ENCODE data around the gene STRA8.

STRA8 gene

DNA sequence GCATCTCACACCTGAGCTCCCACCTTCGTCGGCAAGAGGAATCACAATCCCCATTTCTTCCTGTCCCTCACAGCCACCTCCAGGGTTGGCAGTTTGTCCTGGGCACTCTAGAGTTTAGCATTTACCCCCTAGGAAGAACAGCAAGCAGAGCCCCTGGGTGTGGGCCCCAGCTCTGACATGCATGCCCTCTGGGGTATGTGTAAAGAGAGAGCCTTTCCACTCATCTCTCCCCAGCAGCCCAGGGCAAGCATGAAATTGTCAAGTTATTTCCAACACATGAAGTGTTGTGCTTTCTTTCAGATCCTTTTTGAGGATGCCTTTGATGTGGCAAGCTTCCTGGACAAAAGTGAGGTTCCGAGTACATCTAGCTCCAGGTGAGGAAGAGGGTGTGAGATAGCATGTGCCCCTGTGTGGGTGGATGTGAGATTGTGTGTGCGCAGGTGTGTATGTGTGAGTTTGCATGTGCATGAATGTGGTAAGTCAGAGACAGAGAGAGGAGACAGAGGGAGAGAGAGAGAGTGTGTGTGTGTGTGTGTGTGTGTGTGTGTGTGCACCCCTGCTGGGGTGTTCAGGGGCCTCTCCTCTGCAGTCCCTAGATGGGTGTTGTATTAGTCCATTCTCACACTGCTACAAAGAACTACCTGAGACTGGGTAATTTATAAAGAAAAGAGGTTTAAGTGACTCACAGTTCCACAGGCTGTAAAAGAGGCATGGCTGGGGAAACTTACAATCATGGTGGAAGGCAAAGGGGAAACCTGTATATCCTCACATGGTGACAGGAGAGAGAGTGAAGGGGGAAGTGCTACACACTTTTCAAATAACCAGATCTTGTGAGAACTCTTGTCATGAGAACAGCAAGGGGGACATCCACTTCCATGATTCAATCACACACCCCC, 18.1 kb downstream of the STRA8 start:
- no peak overlapping the region for H3K27ac ChIP-seq (ENCODE audit: low read depth, low read length, poor library complexity, severe bottlenecking)
- peaks cover 11% of the 10 kb centered on the region; the same call in 1 of the 2 replicates for H3K27me3 ChIP-seq (ENCODE audit: insufficient read depth, low read length)
- H3F3A ChIP-seq (ENCODE audit: insufficient read depth, low read length), result no peaks in the 10 kb centered on the region
- no peaks in the 10 kb centered on the region for H3K79me2 ChIP-seq (ENCODE audit: insufficient read depth, low read length)
- no peaks in the 10 kb centered on the region for H3K36me3 ChIP-seq (ENCODE audit: insufficient read depth, low read length)
- H3K4me1 ChIP-seq (ENCODE audit: insufficient read depth, low read length, severe bottlenecking), result no peaks in the 10 kb centered on the region
- H2AFZ ChIP-seq (ENCODE audit: low read length), result no peak overlapping the region
- TF ChIP-seq EZH2 (IDR thresholded peaks at IDR 0.05; ENCODE audit: borderline replicate concordance, low read length), result no peak
- TF ChIP-seq, protein P1, sequence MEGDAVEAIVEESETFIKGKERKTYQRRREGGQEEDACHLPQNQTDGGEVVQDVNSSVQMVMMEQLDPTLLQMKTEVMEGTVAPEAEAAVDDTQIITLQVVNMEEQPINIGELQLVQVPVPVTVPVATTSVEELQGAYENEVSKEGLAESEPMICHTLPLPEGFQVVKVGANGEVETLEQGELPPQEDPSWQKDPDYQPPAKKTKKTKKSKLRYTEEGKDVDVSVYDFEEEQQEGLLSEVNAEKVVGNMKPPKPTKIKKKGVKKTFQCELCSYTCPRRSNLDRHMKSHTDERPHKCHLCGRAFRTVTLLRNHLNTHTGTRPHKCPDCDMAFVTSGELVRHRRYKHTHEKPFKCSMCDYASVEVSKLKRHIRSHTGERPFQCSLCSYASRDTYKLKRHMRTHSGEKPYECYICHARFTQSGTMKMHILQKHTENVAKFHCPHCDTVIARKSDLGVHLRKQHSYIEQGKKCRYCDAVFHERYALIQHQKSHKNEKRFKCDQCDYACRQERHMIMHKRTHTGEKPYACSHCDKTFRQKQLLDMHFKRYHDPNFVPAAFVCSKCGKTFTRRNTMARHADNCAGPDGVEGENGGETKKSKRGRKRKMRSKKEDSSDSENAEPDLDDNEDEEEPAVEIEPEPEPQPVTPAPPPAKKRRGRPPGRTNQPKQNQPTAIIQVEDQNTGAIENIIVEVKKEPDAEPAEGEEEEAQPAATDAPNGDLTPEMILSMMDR (IDR thresholded peaks at IDR 0.05; ENCODE audit: low read length), result no peak
- no peaks in the 10 kb centered on the region for H3K9me3 ChIP-seq (ENCODE audit: low read length)
- H3K9me2 ChIP-seq (ENCODE audit: low read depth, low read length), result no peaks in the 10 kb centered on the region
- no peaks in the 10 kb centered on the region for H4K20me1 ChIP-seq (ENCODE audit: insufficient read depth, low read length)
- H3K4me2 ChIP-seq (ENCODE audit: low read length), result no peak overlapping the region
- no peak overlapping the region for H3K9ac ChIP-seq (ENCODE audit: low read length)
- no peak overlapping the region for H3K4me3 ChIP-seq (ENCODE audit: low read depth, low read length, poor library complexity, severe bottlenecking)

DNA sequence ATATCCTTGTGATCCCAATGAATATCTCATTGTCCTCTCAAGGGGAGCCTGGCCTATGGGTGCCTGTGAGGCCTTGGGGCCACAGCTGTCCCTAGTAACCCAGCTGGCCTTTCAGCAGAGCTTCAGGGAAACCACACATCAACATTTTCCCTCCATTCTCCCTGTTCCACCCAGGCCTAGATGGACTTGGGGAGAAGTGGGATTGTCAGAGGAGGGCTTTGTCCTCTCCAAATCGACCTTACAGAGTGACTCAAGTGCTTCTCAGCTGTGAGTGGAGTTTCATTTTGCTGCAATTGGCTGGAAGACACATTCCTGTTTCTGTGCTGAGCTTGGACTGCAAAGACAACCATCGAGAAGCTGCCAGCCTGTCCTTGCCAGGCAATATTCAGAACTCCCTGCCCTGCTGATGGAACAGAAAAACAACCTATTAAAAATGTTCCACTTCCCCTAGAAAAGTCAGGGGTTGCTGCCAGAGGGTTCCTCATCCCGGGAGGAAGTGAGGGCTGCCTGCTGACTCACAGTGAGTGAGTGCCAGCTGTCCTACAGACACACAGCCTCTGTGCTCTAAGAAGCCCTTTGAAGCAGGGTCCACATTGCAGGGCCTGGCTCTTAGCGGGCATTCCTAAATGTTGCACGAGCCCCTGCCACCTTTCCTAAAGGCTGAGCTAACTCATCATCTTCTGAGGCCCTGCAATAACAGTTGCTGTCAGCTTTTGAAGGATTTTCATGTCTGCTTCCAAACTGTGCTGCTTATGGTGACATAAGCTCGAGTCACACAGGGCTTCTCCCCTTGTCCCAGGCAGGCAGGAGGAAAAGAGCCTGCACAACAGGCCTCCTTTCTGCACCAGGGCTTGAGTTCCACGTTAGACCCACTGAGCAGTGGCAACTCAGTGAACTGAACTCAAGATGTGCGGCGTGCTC, 20.5 kb downstream of the STRA8 start:
- no peak overlapping the region for H3K9ac ChIP-seq (ENCODE audit: low read length)
- H3K27me3 ChIP-seq (ENCODE audit: insufficient read depth, low read length), result peaks cover 7% of the 10 kb centered on the region; the same call in 1 of the 2 replicates
- no peaks in the 10 kb centered on the region for H3K36me3 ChIP-seq (ENCODE audit: insufficient read depth, low read length)
- TF ChIP-seq, protein P1 (IDR thresholded peaks at IDR 0.05; ENCODE audit: low read length), result no peak
- no peak for TF ChIP-seq EZH2 (IDR thresholded peaks at IDR 0.05; ENCODE audit: borderline replicate concordance, low read length)
- H3K4me1 ChIP-seq (ENCODE audit: insufficient read depth, low read length, severe bottlenecking), result no peaks in the 10 kb centered on the region
- H3K9me3 ChIP-seq (ENCODE audit: low read length), result no peaks in the 10 kb centered on the region
- H3K9me2 ChIP-seq (ENCODE audit: low read depth, low read length), result no peaks in the 10 kb centered on the region
- H3K4me2 ChIP-seq (ENCODE audit: low read length), result no peak overlapping the region
- no peak overlapping the region for H2AFZ ChIP-seq (ENCODE audit: low read length)
- H3K27ac ChIP-seq (ENCODE audit: low read depth, low read length, poor library complexity, severe bottlenecking), result no peak overlapping the region
- H3K79me2 ChIP-seq (ENCODE audit: insufficient read depth, low read length), result no peaks in the 10 kb centered on the region
- H3K4me3 ChIP-seq (ENCODE audit: low read depth, low read length, poor library complexity, severe bottlenecking), result no peak overlapping the region
- no peaks in the 10 kb centered on the region for H4K20me1 ChIP-seq (ENCODE audit: insufficient read depth, low read length)
- no peaks in the 10 kb centered on the region for H3F3A ChIP-seq (ENCODE audit: insufficient read depth, low read length)

DNA sequence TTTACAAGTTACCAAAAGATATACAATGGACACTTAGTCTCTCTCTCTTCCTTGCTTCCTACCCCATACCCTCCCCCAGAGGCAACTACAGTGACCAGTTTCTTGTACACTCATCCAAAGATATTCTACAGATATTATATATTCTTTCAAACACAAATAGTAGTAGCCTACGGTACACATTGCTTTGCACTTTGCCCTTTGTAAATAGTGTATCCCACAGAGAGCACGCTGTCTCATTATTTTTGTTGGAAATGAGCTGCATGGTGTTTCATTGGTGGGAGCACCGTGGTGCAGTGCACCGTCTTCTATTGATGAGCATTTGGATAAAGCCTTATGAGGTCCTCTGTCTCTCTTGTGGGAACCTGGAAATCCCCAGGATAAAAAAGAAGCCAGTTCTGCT, 24.2 kb downstream of the STRA8 start:
- Histone ChIP-seq H3K36me3 (ENCODE audit: insufficient read depth, low read length) (no peaks in the 10 kb centered on the region), H3K4me2 (ENCODE audit: low read length) (no peak overlapping the region), H3K9me3 (ENCODE audit: low read length) (no peaks in the 10 kb centered on the region), H3K27ac (ENCODE audit: low read depth, low read length, poor library complexity, severe bottlenecking) (no peak overlapping the region), H3K9me2 (ENCODE audit: low read depth, low read length) (no peaks in the 10 kb centered on the region), H3K79me2 (ENCODE audit: insufficient read depth, low read length) (no peaks in the 10 kb centered on the region), H3F3A (ENCODE audit: insufficient read depth, low read length) (no peaks in the 10 kb centered on the region), H3K4me3 (ENCODE audit: low read depth, low read length, poor library complexity, severe bottlenecking) (no peak overlapping the region), H3K9ac (ENCODE audit: low read length) (no peak overlapping the region), H2AFZ (ENCODE audit: low read length) (no peak overlapping the region), H4K20me1 (ENCODE audit: insufficient read depth, low read length) (no peaks in the 10 kb centered on the region), H3K4me1 (ENCODE audit: insufficient read depth, low read length, severe bottlenecking) (no peaks in the 10 kb centered on the region), H3K27me3 (ENCODE audit: insufficient read depth, low read length) (peaks cover 8% of the 10 kb centered on the region)
- no peak for TF ChIP-seq EZH2 (IDR thresholded peaks at IDR 0.05; ENCODE audit: borderline replicate concordance, low read length)
- TF ChIP-seq, protein P1 (IDR thresholded peaks at IDR 0.05; ENCODE audit: low read length), result no peak

Data from OCI-LY1 (cell line).